Mucosa of stomach (tissue), 1 donor: ENCODE results near the gene TGIF2LY.
"Not testable (repeated sequence)": the region's sequence is repeated elsewhere in the genome, so short reads cannot be mapped to it uniquely, and the experiment has no call there.

Experiments
- H3K27me3 ChIP-seq: one replicate; pipeline ENCODE4 v1.7.0; 2013; ENCODE audit warnings: mild to moderate bottlenecking, low read length; ENCODE audit not compliant: control insufficient read depth, insufficient read depth
- H3K36me3 ChIP-seq: one replicate; pipeline ENCODE4 v1.7.0; 2013; ENCODE audit warnings: low read length; ENCODE audit not compliant: control insufficient read depth, insufficient read depth
- H3K4me1 ChIP-seq: one replicate; pipeline ENCODE4 v1.7.0; 2013; ENCODE audit warnings: mild to moderate bottlenecking, low read length; ENCODE audit not compliant: control insufficient read depth, insufficient read depth
- H3K4me3 ChIP-seq: one replicate; pipeline ENCODE4 v1.7.0; 2013; ENCODE audit warnings: low read length
- H3K9ac ChIP-seq: one replicate; pipeline ENCODE4 v1.7.0; 2013; ENCODE audit warnings: mild to moderate bottlenecking, low read length, moderate library complexity
- H3K9me3 ChIP-seq: one replicate; pipeline ENCODE4 v1.7.0; 2013; ENCODE audit warnings: mild to moderate bottlenecking, low read length, moderate library complexity; ENCODE audit not compliant: control insufficient read depth
- donor health status: Pancreatic carcinoma.

The TGIF2LY gene

DNA sequence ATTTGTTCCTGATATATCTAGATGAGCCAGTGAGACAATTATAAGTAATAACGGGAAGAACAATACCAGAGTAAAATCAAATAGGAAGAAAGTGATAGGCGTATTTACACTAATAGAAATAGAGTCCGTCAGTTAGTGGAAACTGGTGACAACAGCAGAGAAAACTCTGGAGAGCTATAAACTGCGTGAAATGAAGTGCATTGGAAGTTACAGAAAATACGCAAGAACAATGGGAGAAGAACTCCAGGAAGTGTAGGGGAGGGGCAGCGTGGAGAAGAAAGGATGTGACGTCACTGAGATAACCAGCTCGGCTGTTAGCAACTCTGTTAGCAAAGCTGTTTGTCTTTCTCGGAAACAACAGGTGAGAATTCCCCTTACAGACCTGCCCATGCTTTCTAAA lies at the start of gene TGIF2LY:
Gene TGIF2LY (plus strand): TSS at position 301 of the 400 bp plus-strand sequence. CDS start 178 bp downstream, outside the sequence.
- not testable (repeated sequence) for H3K36me3 ChIP-seq, H3K4me3 ChIP-seq, H3K9ac ChIP-seq, H3K9me3 ChIP-seq, H3K4me1 ChIP-seq, H3K27me3 ChIP-seq
